ENCODE measurements around the gene C20orf141.
A peak's percentile ranks its signal among the peaks of the same experiment; 100 is the strongest.
"Not testable (repeated sequence)": the region's sequence is repeated elsewhere in the genome, so short reads cannot be mapped to it uniquely, and the experiment has no call there.

C20orf141 gene

GRCh38 chr20:2799688-2800520 lies 14.9 kb upstream of the C20orf141 start:
- DNase-seq, result no peak

DNA sequence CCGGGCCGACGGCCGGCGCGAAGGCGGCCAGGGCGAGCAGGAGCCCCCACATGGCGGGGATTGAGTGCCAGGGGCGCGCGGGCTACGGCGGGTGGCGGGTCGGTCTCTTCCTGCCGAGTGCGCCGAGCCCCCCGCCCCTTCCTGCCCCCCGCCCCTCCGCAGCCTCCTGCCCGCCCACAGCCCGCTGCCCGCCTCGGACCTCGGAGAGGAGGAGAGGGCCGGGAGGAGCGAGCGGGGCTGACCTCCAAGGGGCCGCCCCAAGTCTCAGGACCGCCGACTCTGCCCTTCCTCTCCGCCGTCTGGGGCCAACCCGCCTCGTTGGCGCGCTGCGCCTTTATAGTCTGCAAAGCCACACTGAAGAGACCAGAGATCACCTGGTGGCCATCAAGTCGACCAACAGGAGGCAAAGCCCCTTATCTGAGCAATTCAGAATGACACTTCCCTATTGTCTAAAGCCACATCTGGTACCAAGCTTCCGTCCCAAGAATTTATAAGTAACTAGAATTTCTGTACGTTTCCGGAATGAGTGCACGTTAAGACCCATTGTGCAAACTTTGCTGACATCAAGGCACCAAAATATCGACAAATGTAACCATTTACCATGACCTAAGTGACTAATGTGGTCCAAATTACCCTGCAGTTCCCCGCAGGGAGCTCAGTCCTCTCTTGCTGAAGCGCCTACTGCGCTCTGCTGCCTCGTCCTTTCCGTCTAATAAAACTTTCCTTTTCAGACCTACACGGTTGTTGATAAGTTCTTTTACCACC lies 14.1 kb upstream of the C20orf141 start, which contains the start of gene CPXM1:
CPXM1 (minus strand) TSS at position 107 of the 765 bp plus-strand sequence; CDS start at position 52, 55 bp downstream.
- peak; percentile 50 for DNase-seq

DNA sequence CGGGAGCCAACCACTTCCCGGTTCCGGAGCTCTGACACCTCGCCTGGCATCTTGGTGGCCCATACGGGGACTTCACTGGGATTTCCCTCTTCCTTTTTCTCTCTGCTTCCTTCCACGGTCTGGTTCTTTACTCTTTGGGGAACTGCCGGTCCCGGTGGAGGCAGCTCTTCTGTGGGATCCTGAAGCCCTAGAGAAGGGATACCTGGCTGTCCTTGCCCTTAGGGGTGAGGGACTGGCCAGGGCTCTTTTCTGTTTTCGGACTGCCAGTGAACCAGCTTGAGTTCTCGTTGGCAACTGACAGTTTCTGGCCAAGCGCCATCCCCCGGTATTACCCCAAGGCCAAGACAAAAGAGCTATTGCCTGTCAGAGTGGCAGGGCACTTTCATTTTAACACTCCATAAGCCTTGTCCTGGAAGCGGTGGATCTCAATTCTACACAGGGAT lies 13.5 kb upstream of the C20orf141 start:
- peak; percentile 29 for DNase-seq

DNA sequence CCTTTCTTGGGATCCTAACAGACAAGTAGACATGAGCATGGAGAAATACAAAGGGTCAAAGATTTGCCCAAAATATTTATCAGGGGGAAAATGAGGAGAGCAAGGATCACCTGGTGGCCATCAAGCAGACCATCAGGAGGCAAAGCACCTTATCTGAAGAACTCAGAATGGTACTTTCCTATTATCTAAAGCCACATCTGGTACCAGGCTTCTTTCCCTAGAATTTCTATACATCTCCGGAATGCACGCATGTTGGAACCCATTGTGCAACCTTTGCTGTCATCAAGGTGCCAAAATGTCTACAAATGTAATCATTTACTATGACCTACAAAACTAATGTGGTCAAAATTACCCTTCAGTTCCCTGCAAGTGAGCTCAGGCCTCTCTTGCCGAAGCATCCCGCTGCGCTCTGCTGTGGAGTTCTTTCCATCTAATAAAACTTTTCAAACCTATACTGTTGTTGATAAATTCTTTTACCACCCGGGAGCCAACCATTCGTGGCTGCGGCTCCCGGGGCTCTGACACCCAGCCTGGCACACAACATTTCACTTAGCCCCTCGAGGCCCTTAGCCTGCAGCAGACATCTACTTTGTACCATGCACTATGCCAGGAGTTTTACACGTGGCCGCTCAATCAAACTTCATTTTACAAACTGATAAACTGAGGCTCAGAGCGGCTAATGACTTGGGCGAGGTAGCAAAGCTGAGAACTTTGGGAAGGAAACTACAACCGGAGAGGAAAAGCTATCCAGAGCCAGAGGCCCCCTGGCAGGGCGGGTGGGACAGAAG lies 10.6 kb upstream of the C20orf141 start:
- DNase-seq, result no peak

- DNase-seq, result no peak
These were observed 9.7 kb upstream of the C20orf141 start for GRCh38 chr20:2804852-2805688.

DNA sequence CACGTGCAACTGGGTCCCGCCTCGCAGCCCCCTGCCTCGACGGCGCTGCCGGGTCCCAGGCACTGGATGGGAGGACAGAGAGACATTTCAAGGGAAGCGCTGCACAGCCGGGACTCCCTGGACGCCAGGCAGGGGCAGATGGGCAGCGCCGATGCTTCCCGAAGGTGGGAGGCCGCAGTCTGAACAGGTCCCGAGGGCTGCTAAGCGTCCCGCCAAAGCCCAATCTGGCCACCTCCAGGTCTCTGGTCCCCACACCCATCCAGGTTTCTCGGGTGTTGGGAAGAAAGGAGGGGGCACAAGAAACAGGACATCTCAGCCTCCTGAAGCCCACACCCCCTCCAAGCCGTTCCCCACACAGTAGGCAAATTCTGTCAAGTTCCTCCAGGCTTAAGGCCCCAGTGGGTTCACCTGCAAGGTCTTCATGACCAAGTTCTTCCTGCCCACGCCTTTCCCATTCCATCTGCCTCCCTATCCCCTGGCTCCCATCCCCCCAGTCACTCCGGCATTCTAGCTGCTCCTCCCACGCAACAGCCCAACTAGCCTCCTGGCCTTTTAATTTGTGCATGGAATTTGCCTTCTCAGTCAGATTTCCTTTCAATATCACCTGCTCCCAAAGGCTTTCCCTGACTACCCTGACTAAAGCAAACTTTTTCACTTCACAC lies 9.0 kb upstream of the C20orf141 start:
- no peak for DNase-seq

- DNase-seq, result no peak
These were observed 8.5 kb upstream of the C20orf141 start for GRCh38 chr20:2806351-2806701.

DNA sequence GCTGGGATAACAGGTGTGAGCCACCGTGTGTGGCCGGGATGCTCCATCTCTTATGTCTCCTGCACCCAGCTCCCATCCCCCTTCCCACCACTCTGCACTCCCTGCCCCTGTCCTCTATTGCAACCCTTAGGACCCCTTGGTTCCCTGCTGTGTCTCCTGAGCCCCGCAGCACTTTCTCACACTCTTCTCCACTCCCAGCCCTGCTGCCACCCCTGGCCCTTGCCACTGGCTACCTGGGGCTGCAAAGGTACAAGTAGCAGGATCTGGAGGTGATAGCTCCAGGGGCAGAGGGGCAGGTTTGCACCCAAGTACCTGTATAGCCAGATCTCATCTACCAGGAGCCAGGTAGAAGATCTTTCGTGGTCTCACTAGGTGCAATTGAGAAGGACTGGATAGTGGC lies 7.8 kb upstream of the C20orf141 start:
- no peak for DNase-seq

GRCh38 chr20:2807929-2808328 lies 6.9 kb upstream of the C20orf141 start:
- not testable (repeated sequence) for DNase-seq

DNA sequence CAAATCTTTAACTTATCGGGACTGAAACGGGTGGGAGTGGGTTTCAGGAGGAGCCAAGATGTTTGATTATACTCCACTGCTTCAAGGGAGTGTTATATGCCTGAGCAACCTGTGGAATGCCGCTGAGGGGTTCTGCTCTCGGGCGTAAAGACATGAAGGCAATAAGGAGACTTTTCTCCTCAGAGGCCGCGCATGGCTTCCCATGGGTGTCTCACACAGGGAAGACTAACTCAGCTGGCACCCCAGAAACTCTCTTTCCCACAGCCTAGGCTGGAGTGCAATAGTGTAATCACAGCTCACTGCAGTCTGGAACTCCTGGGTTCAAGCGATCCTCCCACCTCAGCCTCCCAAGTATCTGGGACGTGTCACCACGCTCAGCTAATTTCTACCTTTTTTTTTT lies 5.1 kb upstream of the C20orf141 start:
- DNase-seq, result no peak

- DNase-seq, result no peak
These were observed 2.6 kb upstream of the C20orf141 start for GRCh38 chr20:2812189-2812588.

- no peak for DNase-seq
These were observed 711 bp upstream of the C20orf141 start for GRCh38 chr20:2814076-2814475.

- DNase-seq, result no peak
These were observed 584 bp downstream of the C20orf141 start for GRCh38 chr20:2815242-2815900.

GRCh38 chr20:2816030-2816582 lies 1.3 kb downstream of the C20orf141 start, which contains the start of gene TMEM239:
Gene TMEM239, plus strand, starts transcription at chr20:2816364. Its CDS starts 191 bp downstream, at chr20:2816555.
- DNase-seq, result no peak

GRCh38 chr20:2816583-2817340 lies 2.0 kb downstream of the C20orf141 start:
- no peak for DNase-seq

GRCh38 chr20:2817341-2817726 lies 2.5 kb downstream of the C20orf141 start:
- DNase-seq, result no peak

DNA sequence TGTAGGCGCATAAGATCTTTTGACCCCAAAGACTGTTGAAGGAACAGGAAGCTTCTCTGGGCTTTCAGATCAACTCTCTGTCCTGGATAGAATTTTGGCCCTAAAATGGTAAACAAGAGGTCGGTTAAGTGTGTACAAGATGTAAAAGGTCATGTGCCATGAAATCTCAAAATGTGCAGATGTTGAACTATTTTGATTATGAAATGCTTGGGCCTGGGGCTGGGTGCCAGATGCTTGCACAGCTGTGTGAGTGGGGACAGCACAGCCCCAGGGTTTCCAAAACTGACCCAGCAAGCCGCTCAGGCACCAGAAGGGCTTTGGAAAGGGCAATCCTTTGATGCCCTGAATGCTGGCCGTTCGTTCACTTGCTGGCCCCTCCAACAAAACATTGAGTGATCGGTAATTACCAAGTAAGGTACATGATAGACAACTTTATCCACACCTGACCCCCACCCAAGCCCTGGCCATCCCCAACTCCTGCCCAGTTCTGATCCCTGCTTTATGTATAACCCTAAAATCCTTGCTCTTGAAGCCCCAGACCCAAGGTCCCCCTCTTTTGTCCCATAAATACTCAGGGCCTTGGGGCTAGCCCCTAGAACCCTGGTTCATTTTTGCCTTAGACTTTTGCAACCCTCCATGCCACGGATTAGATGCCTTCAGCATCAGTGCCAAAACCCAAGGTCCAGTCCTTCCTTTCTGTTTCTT lies 3.3 kb downstream of the C20orf141 start:
- DNase-seq, result no peak

DNA sequence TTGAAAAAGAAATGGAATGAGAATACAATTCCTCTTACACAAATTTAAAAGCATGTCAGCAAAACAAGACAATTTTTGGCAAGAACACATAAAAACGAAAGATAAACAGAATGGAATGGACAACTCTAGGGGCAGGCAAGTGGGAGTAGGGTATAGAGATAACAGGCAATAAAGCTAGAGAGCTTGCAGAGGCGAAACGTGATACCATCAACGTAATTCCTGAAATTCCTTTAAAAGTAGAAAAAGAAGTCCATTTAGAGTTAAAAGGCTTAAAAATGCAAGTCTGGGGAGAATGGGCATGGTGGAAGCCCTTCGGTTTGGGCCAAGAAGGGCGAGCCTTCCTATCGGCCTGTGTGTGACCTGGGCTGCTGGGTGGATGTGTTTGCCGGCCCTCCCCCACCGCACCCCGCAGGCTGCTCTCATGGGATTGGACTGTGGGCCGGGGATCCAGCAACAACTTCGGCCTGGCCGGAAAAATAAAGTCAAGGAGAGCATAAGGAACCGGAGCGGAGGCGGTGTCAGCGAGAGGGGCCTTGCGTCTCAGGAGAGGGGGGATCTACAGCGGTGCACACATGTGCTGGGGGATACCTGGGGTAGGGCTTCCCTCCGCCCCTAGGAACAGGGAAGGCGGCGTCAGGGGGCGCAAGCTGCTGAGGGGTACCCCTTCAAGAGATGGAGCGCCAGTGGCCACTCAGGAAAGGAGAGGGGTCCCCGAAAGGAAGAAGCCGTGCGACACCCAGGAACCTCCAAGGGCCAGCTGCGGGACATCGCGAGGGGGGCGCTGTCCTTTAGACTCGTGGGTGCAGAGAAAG lies 5.5 kb downstream of the C20orf141 start:
- no peak for DNase-seq
